GM18951 (cell line): ENCODE results near the gene BICD2.

Experiments
- POLR2A ChIP-seq: IDR thresholded peaks from 4 replicates; pipeline ENCODE4 v1.6.1; 2011; ENCODE audit warnings: mild to moderate bottlenecking; ENCODE audit not compliant: insufficient read length, insufficient read depth; ENCODE audit errors: extremely low read depth
- in situ Hi-C: fragments of 300-500 bp; cut with MboI; formaldehyde crosslinking; loops from one replicate; pipeline ENCODE4 v1.12.0; 2022; ENCODE audit warnings: low sequenced_read_pairs, mixed read lengths, inconsistent platforms; ENCODE audit not compliant: unreplicated experiment

The BICD2 gene

GRCh38 chr9:92717201-92718085 is 47.2 kb downstream of the BICD2 start:
- TF ChIP-seq POLR2A, result no peak
- in situ Hi-C loops, result loop anchor here (10.0 kb wide), 1 partner anchor 67 kb away; no protein-coding TSS in a partner anchor

DNA sequence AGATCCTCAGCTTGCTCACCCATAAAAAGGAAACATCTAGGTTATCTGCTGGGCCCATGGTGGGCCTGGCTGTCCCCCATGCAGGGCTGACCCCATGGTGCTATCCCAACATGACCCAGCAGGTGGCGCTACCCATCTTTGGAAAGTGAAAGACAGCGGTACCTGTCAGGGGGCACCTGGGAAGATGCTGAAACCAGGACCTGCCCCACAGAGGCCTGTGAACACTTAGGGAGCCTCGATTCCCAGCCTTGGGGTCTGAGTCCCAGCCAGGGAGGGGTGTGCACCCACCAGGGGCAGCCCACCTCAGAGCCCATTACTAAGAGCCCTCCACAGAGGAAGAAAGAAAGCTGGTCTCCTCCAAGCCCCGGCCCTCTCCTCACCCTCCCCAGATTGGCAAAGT is 48.1 kb downstream of the BICD2 start:
- no peak for TF ChIP-seq POLR2A
- in situ Hi-C loops, result loop anchor here (10.0 kb wide), 1 partner anchor 68 kb away; no protein-coding TSS in a partner anchor

DNA sequence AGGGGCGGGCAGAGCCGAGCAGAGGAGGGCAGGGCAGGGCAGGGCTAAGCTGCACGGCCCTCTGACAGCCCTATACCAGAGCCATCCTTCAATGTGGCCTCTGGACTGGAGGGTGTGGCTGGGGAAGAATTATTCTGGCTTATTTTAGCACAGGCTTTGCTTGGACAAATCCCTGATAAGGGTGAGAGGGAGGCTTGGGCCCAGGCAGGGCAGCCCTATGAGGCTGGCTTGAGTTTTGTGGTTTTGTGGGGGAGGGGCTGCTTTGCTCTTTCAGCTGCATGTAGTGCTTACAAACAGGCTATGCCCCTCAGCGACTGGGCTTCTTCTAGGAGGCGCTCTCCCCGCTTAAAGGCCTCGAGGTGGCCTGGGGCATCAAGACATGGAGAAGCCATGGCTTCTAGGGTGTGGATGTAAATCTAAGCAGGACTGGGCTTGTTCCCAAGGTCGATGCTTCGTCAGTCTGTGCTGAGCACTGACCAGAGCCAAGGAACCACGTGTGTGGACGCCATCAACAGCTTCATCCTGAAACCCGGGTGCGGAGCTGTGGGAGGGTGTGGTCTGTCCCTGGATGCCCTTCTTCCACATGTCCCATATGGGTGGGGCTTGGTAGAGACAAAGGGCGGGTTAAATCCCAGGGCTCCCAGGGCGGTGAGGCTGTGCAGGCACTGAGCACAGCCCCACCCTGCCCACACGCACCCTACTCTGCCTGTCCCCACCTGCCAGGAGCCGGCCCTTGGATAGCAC is 49.0 kb downstream of the BICD2 start:
- TF ChIP-seq POLR2A, result no peak
- in situ Hi-C loops, result loop anchor here (10.0 kb wide), 1 partner anchor 69 kb away; no protein-coding TSS in a partner anchor

DNA sequence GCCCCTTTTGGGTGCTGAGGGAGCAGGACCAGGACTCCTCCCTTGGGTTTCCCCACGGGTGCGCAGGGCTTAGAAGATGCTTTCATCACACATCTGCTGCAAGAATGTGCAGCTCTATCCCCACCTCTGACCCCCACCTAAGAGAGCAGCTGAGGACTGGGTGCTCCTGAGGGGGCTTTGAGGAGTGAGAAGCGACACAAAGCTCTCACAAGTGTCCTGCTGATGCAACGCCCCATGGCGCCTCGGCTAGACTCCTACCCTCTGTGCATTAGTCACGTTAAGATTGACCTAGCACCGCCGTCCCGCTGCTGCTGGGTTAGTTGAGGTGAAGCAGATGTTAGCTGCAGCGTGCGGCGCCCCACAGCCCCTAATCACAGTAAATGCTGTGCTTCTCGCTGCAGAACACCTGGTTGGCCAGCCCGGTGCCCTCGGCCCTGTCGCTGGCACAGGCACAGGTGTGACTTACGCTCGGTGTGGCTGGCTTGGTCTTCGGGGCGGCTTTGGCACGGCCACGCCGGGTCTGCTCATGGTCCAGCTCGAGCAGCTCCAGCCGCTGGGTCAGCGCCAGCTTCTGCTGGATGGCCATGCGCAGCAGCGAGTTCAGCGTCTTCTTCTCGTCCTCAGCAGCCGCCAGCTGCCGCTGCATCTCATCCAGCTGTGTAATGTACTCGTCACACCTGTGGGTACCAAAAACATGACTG is 49.7 kb downstream of the BICD2 start:
- TF ChIP-seq POLR2A, result no peak
- in situ Hi-C loops, result loop anchor here (10.0 kb wide), 1 partner anchor 70 kb away; no protein-coding TSS in a partner anchor

DNA sequence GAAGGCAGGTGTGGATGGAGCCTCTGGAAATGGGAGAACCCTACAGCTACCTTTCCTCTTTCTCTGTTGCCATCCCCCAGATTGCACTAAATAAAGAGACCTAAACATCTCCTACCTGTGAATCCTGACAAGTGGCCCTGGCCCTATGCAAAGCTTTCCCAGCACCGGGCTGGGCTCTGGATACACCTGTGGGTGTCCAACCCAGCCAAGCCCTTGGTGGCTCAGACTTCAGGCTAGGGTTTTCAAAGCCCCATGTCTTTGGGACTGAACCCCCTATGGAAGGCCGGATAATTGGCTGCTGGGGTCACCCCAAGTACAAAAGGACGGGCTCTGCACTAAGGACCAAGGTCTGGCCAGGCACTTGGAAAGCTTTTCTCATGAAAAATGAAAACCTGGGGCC is 50.6 kb downstream of the BICD2 start:
- TF ChIP-seq POLR2A, result no peak
- in situ Hi-C loops, result loop anchor here (10.0 kb wide), 1 partner anchor 71 kb away; no protein-coding TSS in a partner anchor

- in situ Hi-C loops, result loop anchor here (10.0 kb wide), 1 partner anchor 71 kb away; no protein-coding TSS in a partner anchor
- TF ChIP-seq POLR2A, result no peak
These were observed 51.1 kb downstream of the BICD2 start for GRCh38 chr9:92713528-92713927.

DNA sequence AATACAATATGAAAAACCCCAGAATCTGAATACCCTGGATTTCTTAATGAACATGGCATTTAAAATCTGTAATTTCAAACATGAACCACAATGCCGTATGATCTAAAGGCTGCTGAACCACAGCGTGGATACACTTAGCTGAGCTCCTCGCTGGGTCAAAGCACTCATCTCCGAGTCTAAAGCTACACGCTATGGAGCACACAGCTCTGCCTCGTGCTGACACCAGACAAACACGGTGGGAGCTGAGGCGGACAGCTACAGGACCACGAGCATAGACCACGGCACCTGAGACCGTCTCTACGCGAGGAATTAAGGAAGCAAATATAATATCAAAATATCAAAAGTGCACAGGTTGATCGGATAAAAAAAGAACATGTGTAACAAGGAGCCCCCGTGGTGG is 51.9 kb downstream of the BICD2 start:
- TF ChIP-seq POLR2A, result no peak
- in situ Hi-C loops, result loop anchor here (10.0 kb wide), 1 partner anchor 72 kb away; no protein-coding TSS in a partner anchor

DNA sequence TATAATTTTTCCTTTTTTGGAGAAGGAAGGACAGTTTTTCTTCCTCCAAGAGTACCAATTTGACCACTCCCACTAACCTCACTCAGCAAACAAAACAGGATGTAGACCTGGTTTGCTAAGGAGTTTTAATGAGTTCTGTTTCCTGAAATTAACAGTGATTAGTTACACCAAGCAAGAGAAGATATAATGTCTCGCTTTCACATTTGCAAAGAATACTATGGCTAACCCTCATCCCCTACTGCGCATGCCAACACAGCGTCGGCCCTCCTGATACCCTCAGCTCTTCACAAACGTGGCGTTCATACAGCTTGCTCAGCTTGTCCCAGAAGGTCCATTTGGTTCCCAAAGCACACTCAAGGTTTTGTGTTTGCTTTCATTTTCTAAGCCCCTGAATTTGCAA is 52.8 kb downstream of the BICD2 start:
- TF ChIP-seq POLR2A, result no peak

GRCh38 chr9:92711146-92711545 is 53.5 kb downstream of the BICD2 start:
- in situ Hi-C loops, result loop anchor here (10.0 kb wide), 1 partner anchor 74 kb away; no protein-coding TSS in a partner anchor
- no peak for TF ChIP-seq POLR2A

More for the DNA sequence above, 52.8 kb downstream of the BICD2 start:
- in situ Hi-C loops, result loop anchor here (10.0 kb wide), 1 partner anchor 73 kb away; no protein-coding TSS in a partner anchor

GRCh38 chr9:92710368-92710767 is 54.3 kb downstream of the BICD2 start:
- no peak for TF ChIP-seq POLR2A
- in situ Hi-C loops, result loop anchor here (10.0 kb wide), 1 partner anchor 74 kb away; no protein-coding TSS in a partner anchor

- in situ Hi-C loops, result loop anchor here (10.0 kb wide), 1 partner anchor 75 kb away; no protein-coding TSS in a partner anchor
- no peak for TF ChIP-seq POLR2A
These were observed 54.7 kb downstream of the BICD2 start for GRCh38 chr9:92709954-92710353.

DNA sequence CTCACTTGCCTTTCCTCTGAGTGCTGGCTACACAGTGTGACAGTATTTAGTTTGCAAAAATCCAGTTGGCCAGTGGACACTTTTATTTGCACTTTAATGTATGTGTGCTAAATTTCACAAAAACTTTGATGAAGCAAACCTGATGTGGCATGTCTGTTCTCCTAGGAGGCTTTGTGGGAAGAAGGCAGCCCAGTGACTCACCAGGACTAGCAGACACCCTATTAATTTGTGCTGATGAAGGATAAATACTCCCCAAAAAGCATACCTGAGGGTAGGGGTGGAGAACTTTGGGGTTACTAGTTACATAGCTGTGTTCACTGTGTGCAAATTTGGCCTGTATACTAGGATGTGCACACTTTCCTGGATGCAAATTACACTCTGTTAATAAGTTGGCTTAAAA is 55.4 kb downstream of the BICD2 start:
- in situ Hi-C loops, result no loop called here
- TF ChIP-seq POLR2A, result no peak
